Fibroblast of lung (primary cell): ENCODE measurements around the gene SPATA17. TPM values are rescaled to one million over a fixed set of nuclear protein-coding genes. Genes with fewer than 3 reads are reported as not detected.

Source experiments
- DNase-seq, 2 donors: peaks; one replicate each; pipeline versions ENCODE4 v3.0.0 to v3.0.0-alpha.2; 2010; ENCODE audit warnings: low read depth in 2 of 2
- H2AFZ ChIP-seq: 2 replicates; pipeline ENCODE4 v1.5.1; 2012; ENCODE audit warnings: low read length, control low read depth, inconsistent platforms
- H3K27ac ChIP-seq: 2 replicates; pipeline ENCODE4 v1.5.1; 2011; ENCODE audit warnings: low read length, control low read depth; ENCODE audit not compliant: insufficient read depth
- H3K27me3 ChIP-seq: 2 replicates; pipeline ENCODE4 v1.5.1; 2011; ENCODE audit warnings: mild to moderate bottlenecking, low read length; ENCODE audit not compliant: control insufficient read depth, insufficient read depth
- H3K36me3 ChIP-seq: 2 replicates; pipeline ENCODE4 v1.5.1; 2011; ENCODE audit warnings: low read length; ENCODE audit not compliant: control insufficient read depth, insufficient read depth
- H3K4me1 ChIP-seq: 2 replicates; pipeline ENCODE4 v1.5.1; 2011; ENCODE audit warnings: low read length; ENCODE audit not compliant: control insufficient read depth, insufficient read depth; ENCODE audit errors: extremely low read depth
- H3K4me2 ChIP-seq: 2 replicates; pipeline ENCODE4 v1.5.1; 2011; ENCODE audit warnings: low read length, control low read depth; ENCODE audit not compliant: insufficient read depth; ENCODE audit errors: extremely low read depth
- H3K4me3 ChIP-seq, 4 experiments: fragments of 200-600 bp in 1 of 4; sonication (generic) in 1 of 4; replicated peaks in 1 of 4; 2 replicates each; pipeline ENCODE4 v1.5.1; 2011 to 2016; ENCODE audit warnings: low read length in 4 of 4, low read depth in 3 of 4, mild to moderate bottlenecking in 3 of 4, control low read depth in 2 of 4, inconsistent platforms in 1 of 4, mixed read lengths in 1 of 4; ENCODE audit not compliant: insufficient read depth in 1 of 4; ENCODE audit errors: control extremely low read depth in 1 of 4
- H3K79me2 ChIP-seq: 2 replicates; pipeline ENCODE4 v1.5.1; 2012; ENCODE audit warnings: mild to moderate bottlenecking, low read length, inconsistent platforms; ENCODE audit not compliant: control insufficient read depth, insufficient read depth
- H3K9ac ChIP-seq: 2 replicates; pipeline ENCODE4 v1.5.1; 2011; ENCODE audit warnings: mild to moderate bottlenecking, low read length, control low read depth; ENCODE audit not compliant: insufficient read depth
- H3K9me3 ChIP-seq: 2 replicates; pipeline ENCODE4 v1.5.1; 2012; ENCODE audit warnings: low read depth, low read length; ENCODE audit not compliant: control insufficient read depth, insufficient read depth
- H4K20me1 ChIP-seq: 2 replicates; pipeline ENCODE4 v1.5.1; 2011; ENCODE audit warnings: low read length; ENCODE audit not compliant: control insufficient read depth, insufficient read depth; ENCODE audit errors: extremely low read depth
- EZH2 ChIP-seq: IDR thresholded peaks from 2 replicates; pipeline ENCODE4 v1.5.1; 2012; ENCODE audit warnings: low read length, control low read depth, mild to moderate bottlenecking; ENCODE audit errors: missing control alignments
- polyA plus RNA-seq, 2 donors: library from polyadenylated mRNA; depleted of rRNA in 1 of 2; stranded (reverse) in 1 of 2; unstranded in 1 of 2; fragments of >200 nt; gene quantifications; 2 replicates each; pipeline ENCODE4 v1.2.1, GENCODE V29; 2011 to 2012; ENCODE audit warnings: missing spikeins in 1 of 2
- total RNA-seq: library from RNA; depleted of rRNA; stranded (reverse); fragments of >200 nt; gene quantifications from 2 replicates; pipeline ENCODE4 v1.2.1, GENCODE V29; 2014
- TF ChIP-seq, protein P1 (sequence below), 2 donors: IDR thresholded peaks in 1 of 2; conservative IDR thresholded peaks in 1 of 2; 1 replicate in 1 of 2; 2 replicates in 1 of 2; pipeline ENCODE4 v1.5.1; 2011 to 2012; ENCODE audit warnings: low read length in 2 of 2, control low read depth in 1 of 2, inconsistent platforms in 1 of 2, low read depth in 1 of 2, mild to moderate bottlenecking in 1 of 2

Gene SPATA17
- total and polyA plus RNA-seq, 2 donors (not counting 1 experiment from before 2014, with no cell fraction given), result 0.18 to 0.50 TPM

- Histone ChIP-seq H3K4me3 (no peak overlapping the region), H3K4me1 (no peaks in the 10 kb centered on the region), H4K20me1 (peaks cover 1% of the 10 kb centered on the region), H3K9me3 (no peaks in the 10 kb centered on the region), H3K9ac (no peak overlapping the region), H3K79me2 (no peaks in the 10 kb centered on the region), H3K36me3 (no peaks in the 10 kb centered on the region), H2AFZ (no peak overlapping the region), H3K4me2 (no peak overlapping the region), H3K27ac (no peak overlapping the region), H3K27me3 (no peaks in the 10 kb centered on the region)
- DNase-seq, result peak; percentile 39 to 53
- TF ChIP-seq EZH2, result no peak
- TF ChIP-seq, protein P1, sequence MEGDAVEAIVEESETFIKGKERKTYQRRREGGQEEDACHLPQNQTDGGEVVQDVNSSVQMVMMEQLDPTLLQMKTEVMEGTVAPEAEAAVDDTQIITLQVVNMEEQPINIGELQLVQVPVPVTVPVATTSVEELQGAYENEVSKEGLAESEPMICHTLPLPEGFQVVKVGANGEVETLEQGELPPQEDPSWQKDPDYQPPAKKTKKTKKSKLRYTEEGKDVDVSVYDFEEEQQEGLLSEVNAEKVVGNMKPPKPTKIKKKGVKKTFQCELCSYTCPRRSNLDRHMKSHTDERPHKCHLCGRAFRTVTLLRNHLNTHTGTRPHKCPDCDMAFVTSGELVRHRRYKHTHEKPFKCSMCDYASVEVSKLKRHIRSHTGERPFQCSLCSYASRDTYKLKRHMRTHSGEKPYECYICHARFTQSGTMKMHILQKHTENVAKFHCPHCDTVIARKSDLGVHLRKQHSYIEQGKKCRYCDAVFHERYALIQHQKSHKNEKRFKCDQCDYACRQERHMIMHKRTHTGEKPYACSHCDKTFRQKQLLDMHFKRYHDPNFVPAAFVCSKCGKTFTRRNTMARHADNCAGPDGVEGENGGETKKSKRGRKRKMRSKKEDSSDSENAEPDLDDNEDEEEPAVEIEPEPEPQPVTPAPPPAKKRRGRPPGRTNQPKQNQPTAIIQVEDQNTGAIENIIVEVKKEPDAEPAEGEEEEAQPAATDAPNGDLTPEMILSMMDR (conservative IDR thresholded peaks at IDR 0.05 in 1 of 2, IDR thresholded peaks at IDR 0.05 in 1 of 2; ENCODE audit: low read depth in 1 of 2, low read length in 2 of 2), result no peak
Observed at GRCh38 chr1:217907504-217907903, 276.4 kb downstream of the SPATA17 start.

DNA sequence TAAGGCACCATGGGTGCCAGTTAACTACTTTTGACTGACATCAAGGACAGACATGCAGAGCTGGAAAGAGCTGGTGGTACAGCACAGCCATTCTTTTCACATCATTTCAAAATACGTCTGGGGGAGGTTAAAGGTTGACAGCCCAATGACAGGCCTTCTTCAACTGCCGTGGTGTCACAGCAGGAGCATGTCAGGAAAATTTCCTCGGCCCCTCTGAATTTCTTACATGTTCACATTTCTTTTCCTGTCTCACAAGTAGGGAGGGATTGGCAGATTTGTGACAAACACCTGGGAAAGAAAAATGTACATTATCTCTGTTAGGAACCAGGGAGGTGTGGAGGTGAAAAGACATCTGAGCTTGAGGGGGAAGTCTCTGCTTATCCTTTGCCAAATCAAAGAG is 279.1 kb downstream of the SPATA17 start:
- H3K4me1 ChIP-seq, result no peaks in the 10 kb centered on the region

GRCh38 chr1:217910791-217911320 is 279.7 kb downstream of the SPATA17 start:
- DNase-seq, result no peak
- Histone ChIP-seq H3K27ac (no peak overlapping the region), H3K9ac (no peak overlapping the region), H3K4me1 (no peaks in the 10 kb centered on the region), H3K36me3 (no peaks in the 10 kb centered on the region), H3K4me2 (no peak overlapping the region), H3K4me3 (no peak overlapping the region), H2AFZ (no peak overlapping the region), H3K79me2 (no peaks in the 10 kb centered on the region), H3K9me3 (no peaks in the 10 kb centered on the region), H3K27me3 (no peaks in the 10 kb centered on the region), H4K20me1 (peaks cover 1% of the 10 kb centered on the region)
- TF ChIP-seq, protein P1 (conservative IDR thresholded peaks at IDR 0.05 in 1 of 2, IDR thresholded peaks at IDR 0.05 in 1 of 2; ENCODE audit: low read depth in 1 of 2, low read length in 2 of 2), result no peak
- no peak for TF ChIP-seq EZH2

More for the DNA sequence above, 279.1 kb downstream of the SPATA17 start:
- Histone ChIP-seq H2AFZ (no peak overlapping the region), H4K20me1 (peaks cover 1% of the 10 kb centered on the region), H3K9ac (no peak overlapping the region), H3K27me3 (no peaks in the 10 kb centered on the region), H3K4me3 (no peak overlapping the region), H3K79me2 (no peaks in the 10 kb centered on the region), H3K9me3 (no peaks in the 10 kb centered on the region), H3K4me2 (no peak overlapping the region), H3K27ac (no peak overlapping the region), H3K36me3 (no peaks in the 10 kb centered on the region)
- TF ChIP-seq EZH2, result no peak
- TF ChIP-seq, protein P1 (conservative IDR thresholded peaks at IDR 0.05 in 1 of 2, IDR thresholded peaks at IDR 0.05 in 1 of 2; ENCODE audit: low read depth in 1 of 2, low read length in 2 of 2), result no peak
- no peak for DNase-seq
